Keratinocyte (primary cell): Measurements from ENCODE around the gene RNF5.

Experiments used
- CTCF ChIP-seq, 3 experiments: IDR thresholded peaks in 1 of 3; conservative IDR thresholded peaks in 1 of 3; optimal IDR thresholded peaks in 1 of 3; 2 replicates in 2 of 3; 3 replicates in 1 of 3; pipeline versions ENCODE3 to v1.5.1; 2011; ENCODE audit warnings: low read length in 3 of 3, mild to moderate bottlenecking in 3 of 3, moderate library complexity in 2 of 3, control low read depth in 1 of 3, inconsistent platforms in 1 of 3; ENCODE audit not compliant: insufficient read depth in 2 of 3; ENCODE audit errors: extremely low read depth in 1 of 3
- EZH2 ChIP-seq: IDR thresholded peaks from one replicate; pipeline ENCODE4 v1.6.1; 2012; ENCODE audit warnings: inconsistent platforms, mild to moderate bottlenecking, low read length, moderate library complexity

DNA sequence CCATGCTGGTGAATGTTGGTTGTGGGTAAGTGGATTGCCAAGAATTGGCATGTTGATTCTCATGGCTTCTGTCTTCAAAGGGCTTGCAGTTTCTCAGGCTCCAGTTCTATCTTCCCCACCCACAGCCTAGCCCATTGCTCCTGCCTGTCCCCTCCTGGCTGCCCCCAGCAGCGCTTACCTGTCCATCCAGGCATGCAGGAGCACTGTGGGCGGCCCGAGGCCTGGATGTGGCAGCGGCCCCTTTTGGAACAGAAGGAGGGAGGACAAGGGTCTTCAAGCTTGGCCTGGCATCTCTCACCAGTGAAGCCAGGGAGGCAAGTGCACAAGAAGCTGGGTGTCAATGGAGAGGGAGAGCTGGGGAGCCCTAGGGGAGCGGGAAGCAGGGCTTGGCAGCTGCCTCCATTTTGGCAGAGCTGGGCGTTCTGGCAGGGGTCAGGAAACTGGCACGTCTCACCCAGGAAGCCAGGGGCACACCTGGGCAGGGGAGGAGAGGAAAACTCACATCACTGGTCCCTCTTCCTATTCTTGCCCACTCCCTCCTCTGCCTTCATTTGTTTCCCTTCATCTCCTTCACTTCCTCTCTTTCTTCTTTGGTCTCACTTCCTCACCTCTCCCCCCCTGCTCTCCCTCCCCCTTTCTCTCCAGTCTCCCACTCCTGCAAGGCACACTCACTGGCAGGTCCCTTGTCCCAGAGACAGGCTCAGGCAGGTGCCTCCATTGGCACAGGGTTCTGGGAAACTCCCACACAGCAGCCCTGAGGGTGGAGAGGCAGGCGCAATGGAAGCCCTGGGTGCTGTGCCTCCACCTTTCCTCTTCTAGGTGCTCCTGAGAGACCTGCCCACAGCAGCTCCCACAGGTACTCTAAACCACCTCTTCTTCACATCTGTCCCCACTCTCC, 44.4 kb downstream of the RNF5 start:
- no peak for TF ChIP-seq EZH2
- TF ChIP-seq CTCF (optimal IDR thresholded peaks at IDR 0.05 in 1 of 3, IDR thresholded peaks at IDR 0.05 in 1 of 3, conservative IDR thresholded peaks at IDR 0.05 in 1 of 3; ENCODE audit: extremely low read depth in 1 of 3, insufficient read depth in 2 of 3, low read length in 3 of 3): no peak
